GM06990 (cell line): ENCODE results near the gene CDH7.

ENCODE experiments used
- DNase-seq: peaks from one replicate; pipeline ENCODE4 v3.0.0-alpha.2; 2011; ENCODE audit not compliant: insufficient read length; ENCODE audit errors: extremely low read depth
- H3K27me3 ChIP-seq: replicated peaks from 2 replicates; pipeline ENCODE4 v1.6.0; 2011; ENCODE audit warnings: low read length; ENCODE audit not compliant: control insufficient read depth, insufficient read depth
- H3K36me3 ChIP-seq: 2 replicates; pipeline ENCODE4 v1.5.1; 2011; ENCODE audit warnings: low read length; ENCODE audit not compliant: control insufficient read depth, insufficient read depth
- H3K4me3 ChIP-seq: replicated peaks from 2 replicates; pipeline ENCODE4 v1.5.1; 2011; ENCODE audit warnings: low read depth, mild to moderate bottlenecking, control low read depth, low read length
- CTCF ChIP-seq: IDR thresholded peaks from 2 replicates; pipeline ENCODE4 v1.5.1; 2011; ENCODE audit warnings: low read length, control low read depth, mild to moderate bottlenecking, inconsistent platforms; ENCODE audit not compliant: insufficient read depth, poor library complexity, severe bottlenecking

Gene CDH7

GRCh38 chr18:65755616-65756015, 4.8 kb downstream of the CDH7 start:
- TF ChIP-seq CTCF, result no peak
- no peak overlapping the region for H3K4me3 ChIP-seq
- H3K36me3 ChIP-seq, result no peaks in the 10 kb centered on the region
- H3K27me3 ChIP-seq, result no peaks in the 10 kb centered on the region
- no peak for DNase-seq

GRCh38 chr18:65760457-65760856, 9.6 kb downstream of the CDH7 start:
- H3K36me3 ChIP-seq, result no peaks in the 10 kb centered on the region
- TF ChIP-seq CTCF, result no peak
- no peaks in the 10 kb centered on the region for H3K27me3 ChIP-seq
- no peak for DNase-seq
- H3K4me3 ChIP-seq, result no peak overlapping the region

GRCh38 chr18:65761636-65762295, 11.0 kb downstream of the CDH7 start:
- H3K4me3 ChIP-seq, result no peak overlapping the region
- no peak for TF ChIP-seq CTCF
- H3K27me3 ChIP-seq, result no peaks in the 10 kb centered on the region
- no peak for DNase-seq
- no peaks in the 10 kb centered on the region for H3K36me3 ChIP-seq

- no peak for TF ChIP-seq CTCF
- DNase-seq, result no peak
- H3K4me3 ChIP-seq, result no peak overlapping the region
- H3K27me3 ChIP-seq, result no peaks in the 10 kb centered on the region
- H3K36me3 ChIP-seq, result no peaks in the 10 kb centered on the region
These were observed 11.7 kb downstream of the CDH7 start for GRCh38 chr18:65762556-65762955.

GRCh38 chr18:65767406-65767805, 16.6 kb downstream of the CDH7 start:
- H3K36me3 ChIP-seq, result no peaks in the 10 kb centered on the region
- no peak for TF ChIP-seq CTCF
- no peaks in the 10 kb centered on the region for H3K27me3 ChIP-seq
- no peak for DNase-seq
- no peak overlapping the region for H3K4me3 ChIP-seq
